ENCODE measurements around the gene MYG1.

Gene MYG1

DNA sequence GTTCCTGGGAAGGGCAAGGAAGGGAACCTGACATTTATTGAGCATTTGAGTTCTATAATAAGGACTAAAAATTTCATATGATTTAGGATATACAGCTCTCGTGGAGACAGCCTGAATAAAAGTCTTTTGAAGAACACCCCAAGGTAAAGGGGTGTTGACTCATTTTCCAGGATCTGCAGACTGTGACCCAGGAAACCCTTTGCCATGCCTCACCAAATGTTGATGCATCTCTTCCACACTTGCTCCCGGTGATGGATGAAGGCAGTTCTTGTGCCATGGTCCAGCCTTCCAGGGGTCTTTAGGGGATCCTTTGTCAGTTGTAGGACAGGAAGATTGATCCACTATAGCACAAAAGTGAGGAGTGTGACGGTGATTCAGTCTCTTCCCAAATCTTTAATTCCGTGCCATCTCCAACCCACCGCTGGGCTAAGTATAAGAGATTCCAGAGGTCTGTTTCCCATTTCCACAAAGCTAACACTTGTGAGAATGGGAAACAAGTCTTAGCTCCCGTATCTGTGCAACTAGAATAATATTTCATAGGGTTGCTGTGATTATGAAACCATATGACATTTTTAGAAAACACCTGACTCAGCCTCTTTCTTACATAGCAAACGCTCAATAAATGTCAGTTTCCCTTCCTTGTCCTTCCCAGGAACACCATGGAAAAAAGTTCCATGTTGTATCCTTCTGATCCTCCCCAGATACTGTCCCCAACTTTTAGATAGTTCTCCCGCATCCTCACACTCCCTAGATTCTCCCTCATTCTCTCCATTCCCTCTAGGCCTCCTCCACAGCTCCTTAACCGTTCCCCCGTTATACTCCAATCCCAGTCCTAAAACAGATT is 21.1 kb downstream of the MYG1 start:
- TF ChIP-seq CTCF (IDR thresholded peaks at IDR 0.05; ENCODE audit: borderline replicate concordance, insufficient read depth, low read depth, low read length): no peak
- peak overlapping the region; percentile 63 for H3K4me3 ChIP-seq (ENCODE audit: low read depth, low read length)

DNA sequence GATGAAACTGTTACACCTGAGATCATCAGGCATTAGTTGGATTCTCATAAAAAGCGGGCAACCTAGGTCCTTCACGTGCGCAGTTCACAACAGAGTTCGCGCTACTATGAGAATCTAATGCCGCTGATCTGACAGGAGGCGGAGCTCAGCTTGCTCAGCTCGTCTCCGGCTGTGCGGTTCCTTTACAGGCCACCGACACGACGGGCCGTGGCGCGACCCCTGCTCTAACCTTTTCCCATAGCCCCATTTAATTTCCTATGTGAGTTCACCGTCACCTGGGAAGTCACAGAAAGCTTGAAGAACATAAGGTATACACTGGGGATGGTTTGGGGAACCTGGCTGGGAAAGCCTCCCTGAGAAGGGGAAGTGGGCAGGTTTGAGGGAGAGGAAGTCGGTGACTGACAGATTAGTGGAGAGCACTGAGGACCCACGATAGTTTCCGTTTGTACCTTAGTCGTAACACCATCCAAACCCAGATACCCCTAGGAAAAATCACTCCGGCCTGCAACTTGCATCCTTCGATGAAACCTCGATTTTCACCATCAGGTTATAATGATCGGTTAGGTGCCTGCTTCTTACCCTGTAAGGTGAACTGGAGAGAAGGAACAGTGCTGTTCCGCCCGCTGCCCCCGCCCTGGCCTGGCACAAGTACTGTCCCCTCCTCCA is 24.8 kb downstream of the MYG1 start:
- no peak for TF ChIP-seq CTCF (IDR thresholded peaks at IDR 0.05; ENCODE audit: borderline replicate concordance, insufficient read depth, low read depth, low read length)
- peak overlapping the region; percentile 63 for H3K4me3 ChIP-seq (ENCODE audit: low read depth, low read length)

GRCh38 chr12:53324779-53325510 is 25.4 kb downstream of the MYG1 start:
- peak overlapping the region; percentile 63 for H3K4me3 ChIP-seq (ENCODE audit: low read depth, low read length)
- TF ChIP-seq CTCF (IDR thresholded peaks at IDR 0.05; ENCODE audit: borderline replicate concordance, insufficient read depth, low read depth, low read length): peak; percentile 73

DNA sequence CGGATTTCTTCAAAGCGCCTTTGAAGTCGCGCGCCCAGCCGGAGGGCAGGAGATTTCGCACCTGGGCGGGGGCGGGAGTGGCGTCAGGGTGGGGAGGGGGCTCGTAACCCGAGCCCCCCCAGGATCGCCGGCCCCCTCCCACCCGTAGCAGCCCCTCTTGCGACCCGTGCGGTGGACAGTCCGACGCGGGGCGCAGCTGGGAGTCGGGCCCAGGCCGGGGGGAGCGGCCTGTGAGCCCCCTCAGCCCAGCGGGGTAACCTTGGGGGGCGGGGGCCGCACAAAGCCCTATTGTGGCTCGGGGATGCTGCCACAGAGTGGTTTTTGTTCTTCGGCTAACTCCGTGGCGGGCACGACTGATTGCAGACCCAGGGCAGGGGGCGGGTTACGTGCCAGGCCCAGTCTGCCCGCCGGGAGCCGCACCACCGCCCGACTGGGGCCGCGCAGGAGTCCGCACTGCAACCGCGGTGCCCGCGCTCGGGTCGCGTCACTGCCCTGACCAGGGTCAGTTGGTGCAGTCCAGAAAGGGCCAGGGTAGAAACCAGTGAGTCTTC is 26.1 kb downstream of the MYG1 start:
- TF ChIP-seq CTCF (IDR thresholded peaks at IDR 0.05; ENCODE audit: borderline replicate concordance, insufficient read depth, low read depth, low read length): no peak
- peak overlapping the region; percentile 63 for H3K4me3 ChIP-seq (ENCODE audit: low read depth, low read length)

DNA sequence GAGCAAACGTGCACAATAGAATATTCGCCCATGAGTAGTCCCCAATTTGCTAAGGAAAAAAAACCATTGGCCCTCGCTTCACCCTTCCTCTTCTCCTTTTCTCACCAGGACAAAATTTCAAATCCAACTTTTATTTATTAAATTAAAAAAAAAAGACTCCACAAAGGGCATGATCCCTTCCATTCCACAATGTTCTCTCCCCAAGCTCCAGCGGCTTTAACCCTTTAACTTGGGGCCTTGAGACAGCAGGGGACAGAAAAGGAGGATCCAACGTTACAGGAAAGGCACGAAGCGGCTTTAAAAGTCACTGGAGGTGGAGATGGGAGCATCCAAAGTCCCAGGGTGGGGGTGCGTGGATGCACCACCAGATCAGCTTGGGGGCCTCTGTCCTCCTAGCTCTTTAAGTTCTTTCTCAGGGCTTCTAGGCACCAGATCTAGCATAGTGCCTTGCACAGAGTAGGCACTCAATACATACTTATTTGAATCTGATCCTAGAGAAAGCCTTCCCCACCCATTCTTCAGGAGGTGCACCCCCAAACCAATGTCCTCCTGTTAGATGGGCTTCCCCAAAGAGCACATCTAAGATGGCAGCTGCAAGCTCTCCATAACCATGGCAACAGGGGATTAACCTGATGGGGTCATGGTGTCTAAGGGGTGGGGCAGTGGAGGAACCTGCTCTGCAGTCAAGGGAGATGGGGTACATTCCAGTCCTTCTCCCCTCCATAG is 27.1 kb downstream of the MYG1 start:
- no peak overlapping the region for H3K4me3 ChIP-seq (ENCODE audit: low read depth, low read length)
- no peak for TF ChIP-seq CTCF (IDR thresholded peaks at IDR 0.05; ENCODE audit: borderline replicate concordance, insufficient read depth, low read depth, low read length)

- TF ChIP-seq CTCF (IDR thresholded peaks at IDR 0.05; ENCODE audit: borderline replicate concordance, insufficient read depth, low read depth, low read length): no peak
- H3K4me3 ChIP-seq (ENCODE audit: low read depth, low read length): no peak overlapping the region
Observed at GRCh38 chr12:53327435-53328042, 28.0 kb downstream of the MYG1 start.
